Renal pelvis (tissue), 4 donors: ENCODE data around the gene APPBP2. TPM values are rescaled to one million over a fixed set of nuclear protein-coding genes. Genes with fewer than 3 reads are reported as not detected.
"Not testable (repeated sequence)": the region's sequence is repeated elsewhere in the genome, so short reads cannot be mapped to it uniquely, and the experiment has no call there.

ENCODE experiments used
- DNase-seq: peaks from one replicate; pipeline ENCODE4 v3.0.0-alpha.2; 2013
- polyA plus RNA-seq, 3 donors: library from polyadenylated mRNA; unstranded; fragments of 120-200 nt; gene quantifications; one replicate each; pipeline ENCODE4 v1.2.1, GENCODE V29; 2013; ENCODE audit not compliant: insufficient read length in 3 of 3

Gene APPBP2
- polyA plus RNA-seq, 3 donors, result 45.0 to 57.4 (median 53.1) TPM

DNA sequence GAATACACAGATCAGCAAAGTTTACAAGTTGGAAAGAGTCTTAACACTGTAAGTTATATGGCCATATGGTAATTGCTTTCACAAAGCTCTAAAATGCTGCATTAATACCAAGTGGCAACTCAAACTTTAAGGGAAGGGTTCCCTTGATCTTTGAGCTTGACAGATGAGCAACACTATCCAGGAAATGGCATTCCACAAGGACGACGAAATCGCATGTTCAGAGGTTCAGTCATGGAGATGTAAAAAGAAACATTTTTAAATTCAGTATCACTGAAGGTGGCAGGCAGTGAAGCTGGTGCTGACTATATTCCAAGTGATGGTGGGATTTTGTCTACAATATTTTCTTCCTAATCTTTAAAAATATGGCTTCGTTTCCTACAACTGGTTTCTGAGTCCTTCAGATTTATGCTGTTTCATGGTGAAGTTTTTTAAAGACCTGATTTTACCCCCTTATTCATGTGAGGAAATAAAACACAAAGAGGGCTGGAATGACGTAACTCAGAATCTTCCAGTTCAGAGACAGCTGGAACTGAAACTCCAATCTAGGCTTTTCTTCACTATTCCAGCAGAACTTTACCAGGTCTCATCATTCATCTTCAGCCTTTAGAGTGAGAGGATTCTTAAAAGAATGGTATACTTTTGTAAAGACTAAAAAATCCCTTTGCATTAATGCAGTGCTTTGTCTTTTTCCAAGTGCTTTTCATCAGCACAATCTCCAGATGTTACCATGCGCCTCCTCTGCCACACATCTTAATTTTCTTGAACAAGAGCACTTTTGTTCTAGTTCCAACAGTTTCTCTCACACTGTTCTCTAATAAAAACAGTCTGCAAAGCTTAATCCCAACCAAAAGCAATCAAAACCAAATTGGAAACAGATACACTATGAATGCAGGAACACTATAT, 83.5 kb downstream of the APPBP2 start:
- DNase-seq, result no peak

DNA sequence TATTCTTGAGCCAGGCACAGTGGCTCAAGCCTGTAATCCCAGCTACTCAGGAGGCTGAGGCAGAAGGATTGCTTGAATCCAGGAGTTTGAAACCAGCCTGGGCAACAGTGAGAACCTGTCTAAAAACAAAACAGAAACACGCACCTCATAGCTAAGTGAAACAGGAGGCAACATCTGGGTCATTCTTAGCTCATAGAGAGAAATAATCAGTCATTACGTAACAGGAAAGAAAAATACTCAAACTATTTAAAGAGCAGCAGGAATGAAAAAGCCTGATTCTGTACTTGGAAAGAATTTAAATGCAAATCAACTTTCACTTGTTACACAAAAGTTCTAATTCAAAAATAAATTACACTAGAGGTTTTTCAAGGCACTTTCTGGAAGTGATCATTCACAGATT, 86.5 kb downstream of the APPBP2 start:
- DNase-seq, result no peak

DNA sequence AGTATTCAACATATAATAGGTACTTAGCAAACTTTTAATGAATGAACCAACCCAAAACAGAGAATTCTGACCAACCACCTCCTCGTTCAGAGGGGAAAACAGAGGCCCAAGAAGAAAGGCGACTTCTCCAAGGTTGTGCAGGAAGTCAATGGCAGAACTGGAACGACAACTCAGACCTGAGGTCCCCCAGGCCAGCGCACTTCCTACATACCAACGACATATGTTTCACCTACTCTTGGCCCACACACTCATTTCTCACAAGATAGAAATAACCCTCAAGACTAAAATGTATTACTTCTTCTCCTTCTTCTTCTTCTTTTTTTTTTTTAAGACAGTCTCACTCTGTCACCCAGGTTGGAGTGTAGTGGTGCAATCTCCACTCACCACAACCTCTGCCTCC, 89.4 kb downstream of the APPBP2 start:
- no peak for DNase-seq

DNA sequence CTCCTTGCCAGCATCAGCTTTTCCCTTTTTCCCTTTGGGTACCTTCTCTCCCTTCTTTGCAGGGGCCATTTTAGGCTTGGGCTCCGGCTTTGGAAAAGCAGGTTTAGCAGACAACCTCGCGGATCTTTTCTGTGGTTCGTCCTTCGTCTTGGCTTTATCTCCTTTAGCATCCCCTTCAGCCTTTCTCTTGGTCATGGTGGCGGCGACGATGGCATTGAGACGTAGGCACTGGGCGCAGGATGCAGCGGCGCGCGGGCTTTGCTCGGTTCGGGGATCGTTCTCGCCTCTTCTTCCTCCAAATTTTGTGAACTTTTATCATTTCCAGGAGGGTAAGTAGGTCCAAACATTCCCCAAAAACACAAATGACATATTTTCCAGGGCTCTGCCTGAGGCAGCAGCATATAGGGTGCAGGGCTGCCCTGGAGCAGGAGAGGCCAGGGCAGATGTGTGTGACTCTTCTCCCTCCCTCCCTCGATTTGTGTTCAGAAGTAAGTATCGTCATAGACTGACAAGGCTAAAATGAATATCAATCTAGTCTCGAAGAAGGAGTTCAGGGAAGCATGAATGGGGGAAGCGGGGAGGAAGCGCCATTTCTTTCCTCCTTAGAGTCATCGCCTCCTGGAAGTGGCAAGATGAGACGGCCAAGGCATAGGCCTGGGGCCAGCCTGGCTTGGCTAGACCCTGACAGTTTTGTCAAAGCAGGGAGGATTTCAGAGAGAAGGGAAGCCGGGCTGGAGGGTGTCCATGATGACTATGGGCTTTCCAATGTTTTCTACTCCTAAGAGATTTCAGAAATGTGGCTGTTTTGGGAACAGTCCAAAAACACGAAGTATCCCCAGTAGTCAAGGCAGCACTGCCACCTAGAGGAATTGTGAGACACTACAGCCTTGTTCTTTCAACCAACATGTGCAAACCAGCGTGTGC, 90.5 kb downstream of the APPBP2 start:
- DNase-seq, result peak; percentile 85

DNA sequence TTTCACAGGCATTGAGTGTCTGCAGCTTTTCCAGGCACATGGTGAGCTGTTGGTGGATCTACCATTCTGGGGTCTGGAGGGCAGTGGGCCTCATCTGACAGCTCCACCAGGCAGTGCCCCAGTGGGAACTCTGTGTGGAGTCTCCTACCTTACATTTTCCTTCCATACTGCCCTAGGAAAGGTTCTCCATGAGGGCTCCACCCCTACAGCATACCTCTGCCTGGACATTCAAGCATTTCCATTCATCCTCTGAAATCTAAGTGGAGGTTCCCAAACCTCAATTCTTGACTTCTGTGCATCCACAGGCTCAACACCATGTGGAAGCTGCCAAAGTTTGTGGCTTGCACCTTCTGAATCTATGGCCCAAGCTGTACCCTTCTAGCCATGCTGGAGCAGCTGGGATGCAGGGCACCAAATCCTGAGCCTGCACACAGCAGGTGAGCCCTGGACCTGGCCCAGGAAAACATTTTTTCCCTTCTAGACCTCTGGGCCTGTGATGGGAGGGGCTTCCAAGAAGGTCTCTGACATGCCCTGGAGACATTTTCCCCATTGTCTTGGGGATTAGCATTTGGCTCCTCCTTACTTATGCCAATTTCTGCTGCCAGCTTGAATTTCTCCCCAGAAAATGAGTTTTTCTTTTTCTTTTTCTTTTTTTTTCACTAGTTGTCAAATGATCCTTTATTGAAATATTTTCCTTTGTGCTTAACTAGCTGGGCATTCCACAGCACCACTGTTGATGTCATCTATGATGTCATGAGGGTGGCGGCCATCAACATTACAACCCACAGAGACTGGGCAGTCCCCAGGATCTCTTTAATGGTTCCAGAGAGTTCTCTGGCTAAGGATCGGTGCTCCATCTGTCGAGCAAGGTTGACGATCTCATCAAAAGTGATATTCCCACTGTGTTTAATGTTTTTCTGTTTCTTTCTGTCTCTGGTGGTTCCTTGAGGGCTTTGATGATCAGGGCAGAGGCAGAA, 92.7 kb downstream of the APPBP2 start:
- DNase-seq, result not testable (repeated sequence)

DNA sequence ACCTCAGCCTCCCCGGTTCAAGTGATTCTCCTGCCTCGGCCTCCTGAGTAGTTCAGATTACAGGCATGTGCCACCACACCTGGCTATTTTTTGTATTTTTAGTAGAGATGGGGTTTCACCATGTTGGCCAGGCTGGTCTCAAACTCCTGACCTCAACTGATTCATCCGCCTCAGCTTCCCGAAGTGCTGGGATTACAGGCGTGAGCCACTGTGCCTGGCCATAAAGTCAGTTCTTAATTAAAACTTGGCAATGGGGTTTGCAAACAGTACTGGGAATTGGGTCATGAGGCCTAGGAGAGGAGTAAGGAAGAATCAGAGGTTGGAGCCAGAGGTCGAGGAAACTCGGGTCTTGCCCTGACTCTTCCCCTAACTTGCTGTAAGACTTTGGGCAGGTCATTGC, 95.5 kb downstream of the APPBP2 start:
- DNase-seq, result not testable (repeated sequence)

DNA sequence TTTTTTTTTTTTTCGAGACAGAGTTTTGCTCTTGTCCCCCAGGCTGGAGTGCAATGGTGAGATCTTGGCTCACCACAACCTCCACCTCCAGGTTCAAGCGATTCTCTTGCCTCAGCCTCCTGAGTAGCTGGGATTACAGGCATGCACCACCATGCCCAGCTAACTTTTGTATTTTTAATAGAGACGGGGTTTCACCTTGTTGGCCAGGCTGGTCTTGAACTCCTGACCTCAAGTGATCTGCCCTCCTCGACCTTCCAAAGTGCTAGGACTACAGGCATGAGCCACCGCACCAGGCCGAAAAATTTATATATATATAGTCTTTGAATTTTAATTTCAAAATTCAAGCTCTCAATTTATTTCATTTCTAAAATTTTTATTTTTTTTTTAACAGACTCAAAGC, 97.6 kb downstream of the APPBP2 start:
- DNase-seq, result not testable (repeated sequence)

DNA sequence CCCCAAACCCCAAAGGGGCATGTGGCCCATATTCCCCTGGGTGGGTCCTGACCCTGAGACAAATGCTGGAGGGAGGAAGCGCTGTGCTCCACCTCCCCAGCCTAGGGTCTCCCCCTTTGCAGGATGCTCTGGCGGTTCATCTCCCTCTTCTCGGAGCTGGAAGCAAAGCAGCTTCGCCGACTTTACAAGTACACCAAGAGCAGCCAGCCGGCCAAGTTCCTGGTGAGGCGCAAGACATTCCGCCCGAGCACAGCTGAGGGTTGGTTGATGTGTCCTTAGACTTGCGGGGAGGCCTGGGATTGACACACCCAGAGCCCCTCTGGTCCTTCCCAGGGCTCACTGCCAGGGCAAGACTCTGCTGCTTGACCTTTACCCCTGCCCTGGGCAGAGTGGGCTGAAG, 99.4 kb downstream of the APPBP2 start:
- no peak for DNase-seq

DNA sequence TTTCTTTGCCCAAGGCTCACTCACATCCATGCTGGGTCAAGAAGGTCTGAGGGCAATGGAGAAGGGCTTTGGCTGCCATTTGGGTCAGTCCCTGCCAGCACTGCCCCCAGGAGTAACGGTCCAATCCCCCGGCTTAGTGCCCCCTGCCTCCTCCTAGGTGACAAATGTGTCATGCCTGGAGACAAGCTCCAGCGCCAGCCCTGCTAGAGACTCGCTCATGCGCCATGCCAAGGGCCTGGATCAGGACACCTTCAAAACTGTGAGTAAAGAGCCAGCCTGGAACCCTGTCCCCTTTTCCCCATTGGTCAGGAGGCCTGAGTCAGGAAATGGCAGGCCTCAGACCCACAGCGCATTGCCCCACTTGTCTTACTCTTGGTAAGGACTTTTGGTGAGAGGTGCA, 100.4 kb downstream of the APPBP2 start:
- DNase-seq, result no peak

DNA sequence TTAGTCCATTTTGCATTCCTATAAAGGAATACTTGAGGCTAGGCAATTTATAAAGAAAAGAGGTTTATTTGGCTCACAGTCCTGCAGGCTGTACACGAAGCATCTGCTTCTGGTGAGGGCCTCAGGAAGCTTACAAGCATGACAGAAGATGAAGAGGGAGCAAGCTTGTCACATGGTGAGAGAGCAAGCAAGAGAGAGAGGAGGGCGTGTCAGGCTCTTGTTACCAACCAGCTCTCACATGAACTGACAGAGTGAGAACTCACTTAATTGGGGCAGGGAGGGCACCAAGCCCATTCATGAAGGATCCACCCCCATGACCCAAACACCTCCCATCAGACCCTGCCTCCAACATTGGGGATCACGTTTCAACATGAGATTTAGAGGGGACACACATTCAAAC, 102.2 kb downstream of the APPBP2 start:
- DNase-seq, result no peak

DNA sequence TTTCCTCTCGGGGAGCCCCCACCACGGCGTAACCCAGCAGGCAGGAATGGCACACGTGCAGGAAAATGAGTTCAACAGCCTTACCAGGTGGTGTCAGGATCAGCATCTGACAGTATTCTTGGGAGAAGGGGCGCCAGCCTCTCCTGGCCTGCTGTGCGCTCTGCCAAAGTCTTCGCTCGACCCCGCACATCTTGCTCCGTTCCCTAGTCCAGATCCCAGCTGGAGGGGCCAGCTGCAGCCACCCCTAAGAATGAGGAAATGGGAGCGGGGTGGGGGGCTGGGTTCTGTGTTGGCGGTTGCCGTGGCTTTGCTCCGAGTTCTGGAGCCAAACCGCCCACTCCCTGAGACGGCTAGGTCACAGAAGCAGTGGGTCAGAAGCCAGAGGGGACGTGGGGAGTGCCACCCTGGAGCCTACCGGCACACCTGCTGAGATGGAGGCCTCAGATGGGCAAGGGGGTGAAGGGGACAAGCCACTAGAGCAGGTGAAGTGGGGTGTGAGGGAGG, 103.8 kb downstream of the APPBP2 start, which contains the start of gene CHCT1:
TSS of gene CHCT1 (plus strand) at position 328 of the 504 bp plus-strand sequence. CDS start at position 432, 104 bp downstream.
- no peak for DNase-seq

DNA sequence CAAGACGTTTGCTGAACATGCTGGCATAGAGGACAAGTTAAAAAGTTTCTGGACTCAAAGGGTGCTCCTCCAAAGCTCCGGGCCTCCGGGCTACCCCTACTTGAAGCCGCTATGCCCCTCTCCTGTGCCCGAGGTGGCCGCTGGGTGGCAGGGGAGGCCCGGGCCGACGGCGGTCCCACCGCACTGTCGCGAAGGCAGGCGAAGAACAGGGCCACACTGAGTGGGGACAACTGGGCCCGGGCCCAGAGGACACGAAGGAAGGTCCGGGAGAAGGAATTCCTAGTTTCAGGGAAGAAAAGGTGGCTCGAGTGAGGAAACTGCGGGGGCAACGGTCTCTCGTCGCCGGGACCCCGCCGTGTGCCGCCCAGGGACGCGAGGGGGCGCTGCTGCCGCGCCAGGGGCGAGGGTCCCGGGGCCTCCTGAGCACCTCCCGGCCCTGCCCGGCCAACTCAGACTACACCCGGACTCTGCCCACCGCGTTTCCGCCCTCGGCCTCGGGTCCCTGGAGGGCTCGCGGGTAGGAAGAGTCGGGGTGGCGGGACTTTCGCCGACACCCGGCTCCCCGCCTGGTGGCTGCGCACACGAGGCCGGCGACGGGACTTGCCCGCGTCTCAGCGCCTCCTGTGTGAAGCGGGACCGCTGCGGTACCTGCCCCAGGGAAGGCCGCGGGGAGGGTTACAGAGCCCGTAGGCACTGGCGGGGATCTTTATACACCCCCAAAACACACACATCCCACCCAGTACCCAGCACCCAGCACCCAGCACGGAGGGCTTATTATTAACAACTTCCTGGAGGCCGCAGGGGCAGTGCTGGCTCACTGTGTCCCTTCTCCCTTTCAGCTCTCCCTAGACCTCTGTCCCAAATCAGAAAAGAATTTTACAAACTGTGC, 104.5 kb downstream of the APPBP2 start:
- peak; percentile 54 for DNase-seq

DNA sequence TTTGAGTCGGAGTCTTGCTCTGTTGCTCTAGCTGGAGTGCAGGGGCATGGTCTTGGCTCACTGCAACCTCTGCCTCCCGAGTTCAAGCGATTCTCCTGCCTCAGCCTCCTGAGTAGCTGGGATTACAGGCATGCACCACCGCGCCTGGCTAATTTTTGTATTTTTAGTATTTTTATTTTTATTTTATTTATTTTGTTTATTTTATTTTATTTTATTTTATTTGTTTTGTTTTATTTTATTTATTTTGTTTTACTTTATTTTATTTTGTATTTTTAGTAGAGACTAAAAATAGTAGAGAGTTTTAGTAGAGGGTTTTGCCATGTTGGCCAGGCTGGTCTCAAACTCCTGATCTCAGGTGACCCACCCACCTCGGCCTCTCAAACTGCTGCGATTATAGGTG, 106.2 kb downstream of the APPBP2 start:
- DNase-seq, result not testable (repeated sequence)

DNA sequence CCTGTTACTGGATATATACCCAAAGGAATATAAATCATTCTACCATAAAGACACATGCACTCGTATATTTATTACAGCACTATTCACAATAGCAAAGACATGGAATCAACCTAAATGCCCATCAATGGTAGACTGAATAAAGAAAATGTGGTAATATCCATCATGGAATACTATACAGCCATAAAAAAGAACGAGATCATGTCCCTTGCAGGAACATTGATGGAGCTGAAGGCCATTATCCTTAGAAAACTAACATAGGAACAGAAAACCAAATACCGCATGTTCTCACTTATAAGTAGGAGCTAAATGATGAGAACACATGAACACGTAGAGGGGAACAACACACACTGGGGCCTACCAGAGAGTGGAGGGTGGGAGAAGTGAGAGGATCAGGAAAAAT, 107.0 kb downstream of the APPBP2 start:
- DNase-seq, result not testable (repeated sequence)

DNA sequence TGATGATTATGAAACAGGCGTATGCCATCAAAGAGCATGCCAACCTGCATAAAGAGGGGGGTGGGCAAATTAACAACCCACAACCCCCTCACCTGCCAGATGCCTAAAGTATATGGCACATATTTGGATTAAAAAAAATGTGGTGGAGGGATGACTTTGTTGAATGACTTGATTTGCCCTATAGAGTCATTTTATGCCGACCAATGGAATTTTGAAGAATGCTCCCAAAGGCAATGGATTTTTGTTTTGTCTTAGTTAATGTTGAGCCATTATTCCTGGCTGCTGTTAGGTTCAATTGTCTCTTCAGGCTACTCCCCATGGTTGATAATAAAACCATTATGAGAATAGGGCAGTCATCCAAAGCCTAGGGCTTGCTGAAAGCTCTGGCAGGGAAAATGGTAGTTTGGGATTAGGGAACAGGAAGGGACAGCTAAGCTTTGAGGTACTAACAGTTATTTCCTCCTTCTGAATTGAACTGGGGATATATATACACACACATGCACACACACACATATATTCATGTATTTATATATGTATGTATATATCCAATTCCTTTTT, 109.6 kb downstream of the APPBP2 start:
- DNase-seq, result no peak

DNA sequence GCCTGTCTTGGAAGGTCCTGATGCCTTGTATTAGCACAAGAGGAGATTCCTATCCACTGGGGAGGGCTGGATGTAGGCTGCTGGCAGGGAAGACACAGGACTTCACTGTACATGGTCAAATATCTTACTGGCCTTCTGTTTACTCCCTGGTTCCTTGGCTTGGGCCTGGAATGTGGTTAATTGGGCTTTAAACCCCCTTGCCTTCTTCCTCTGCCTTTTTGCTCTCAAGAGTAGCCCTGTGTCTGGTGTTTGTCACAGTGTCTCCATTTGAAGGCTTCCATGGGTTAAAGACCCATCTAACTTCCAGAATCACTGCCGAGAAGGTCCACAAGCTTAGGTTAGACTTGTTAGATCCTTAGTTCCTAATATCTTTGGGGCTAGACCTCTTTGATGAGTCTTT, 110.9 kb downstream of the APPBP2 start:
- no peak for DNase-seq

DNA sequence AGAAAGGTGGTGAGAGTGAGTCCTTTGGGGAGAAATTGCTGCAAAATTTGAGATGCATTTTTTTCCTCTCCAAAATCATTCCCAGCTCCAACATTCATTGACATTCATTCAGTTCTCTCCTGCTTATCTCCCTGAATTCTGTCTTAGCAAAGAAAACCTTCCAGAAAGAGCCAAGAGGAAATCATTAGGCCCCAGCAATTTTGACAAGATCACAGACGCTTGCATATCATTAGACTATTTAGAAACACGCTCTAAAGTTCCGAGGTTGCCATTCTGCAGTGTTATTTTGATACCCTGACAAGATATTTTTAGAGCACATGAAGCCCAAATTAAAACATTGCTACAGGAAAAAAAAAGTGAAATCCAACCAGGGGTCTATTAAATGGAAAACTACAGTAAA, 113.3 kb downstream of the APPBP2 start:
- DNase-seq, result no peak

DNA sequence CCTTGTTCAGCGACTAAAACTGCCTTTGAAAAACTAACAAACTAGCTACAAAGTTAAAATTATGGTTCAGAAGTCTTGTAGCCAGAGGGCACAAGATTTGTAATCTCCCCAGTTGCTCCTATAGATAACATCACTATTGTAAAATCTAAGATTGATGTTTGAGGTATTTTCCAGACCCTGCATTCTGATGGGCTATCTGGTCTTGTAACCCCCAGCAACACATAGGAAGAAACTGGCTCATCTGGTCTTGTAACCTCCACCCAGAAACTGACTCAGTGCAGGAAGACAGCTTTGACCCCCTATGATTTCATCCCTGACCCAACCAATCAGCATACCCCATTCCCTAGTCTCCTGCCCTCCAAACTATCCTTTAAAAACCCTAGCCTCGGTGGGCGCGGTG, 116.0 kb downstream of the APPBP2 start:
- DNase-seq, result no peak

DNA sequence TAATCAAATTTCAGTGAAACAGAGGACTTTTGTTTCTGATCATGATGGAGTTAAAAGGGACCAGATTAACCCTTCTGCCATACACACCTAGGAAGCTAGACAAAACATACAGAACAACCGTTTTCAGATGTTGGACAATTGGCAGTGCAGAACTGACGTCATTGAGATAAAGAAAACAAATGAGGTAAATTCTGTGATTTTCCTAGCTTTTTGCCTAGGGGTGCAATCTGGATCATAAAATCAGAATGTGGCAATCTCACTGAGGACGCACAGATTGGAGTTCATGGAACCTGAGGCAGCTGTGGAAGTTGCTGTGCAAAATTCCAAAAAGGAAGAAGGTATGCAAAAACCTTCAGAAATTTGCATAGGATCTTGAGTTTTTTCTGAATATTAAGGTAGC, 119.2 kb downstream of the APPBP2 start:
- DNase-seq, result no peak

DNA sequence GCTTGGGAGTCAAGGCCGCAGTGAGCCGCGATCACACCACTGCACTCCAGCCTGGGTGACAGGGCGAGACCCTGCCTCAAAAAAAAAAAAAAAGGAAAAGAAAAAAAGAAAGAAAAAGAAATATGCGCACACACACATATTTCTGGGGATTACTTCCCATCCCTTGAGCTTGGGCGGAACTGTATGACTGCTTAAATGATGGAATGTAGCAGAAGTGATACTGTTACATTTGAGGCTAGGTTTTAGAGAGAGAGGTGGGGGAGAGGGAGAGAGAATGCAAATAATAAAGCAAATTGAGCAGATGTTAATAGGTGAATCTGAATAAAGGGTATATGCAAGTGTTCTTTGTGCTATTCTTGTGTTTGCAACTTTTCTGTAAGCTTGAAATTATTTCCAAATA, 122.1 kb downstream of the APPBP2 start:
- DNase-seq, result no peak
